NCI-H187 treated with DMSO at 0.1 percent for 48 hours (cell line): ENCODE results near the gene NELL1.

Experiments
- DNase-seq: peaks from one replicate; lab custom pipeline; 2025; lab: John Stamatoyannopoulos, UW

Gene NELL1

GRCh38 chr11:21346361-21346760, 677.0 kb downstream of the NELL1 start:
- no peak for DNase-seq

GRCh38 chr11:21350613-21351012, 681.2 kb downstream of the NELL1 start:
- DNase-seq: no peak

- no peak for DNase-seq
Observed at GRCh38 chr11:21353425-21353824, 684.0 kb downstream of the NELL1 start.

GRCh38 chr11:21364866-21365624, 695.7 kb downstream of the NELL1 start:
- DNase-seq: no peak

- no peak for DNase-seq
Observed at GRCh38 chr11:21369947-21370346, 700.6 kb downstream of the NELL1 start.

- DNase-seq: no peak
Observed at GRCh38 chr11:21371044-21371443, 701.7 kb downstream of the NELL1 start.

GRCh38 chr11:21372672-21373071, 703.3 kb downstream of the NELL1 start:
- DNase-seq: no peak

- DNase-seq: no peak
Observed at GRCh38 chr11:21374376-21374775, 705.0 kb downstream of the NELL1 start.

- DNase-seq: no peak
Observed at GRCh38 chr11:21385669-21386440, 716.5 kb downstream of the NELL1 start.

GRCh38 chr11:21390430-21390829, 721.0 kb downstream of the NELL1 start:
- no peak for DNase-seq

GRCh38 chr11:21396342-21397008, 727.1 kb downstream of the NELL1 start:
- no peak for DNase-seq

- DNase-seq: no peak
Observed at GRCh38 chr11:21398195-21398594, 728.8 kb downstream of the NELL1 start.

DNA sequence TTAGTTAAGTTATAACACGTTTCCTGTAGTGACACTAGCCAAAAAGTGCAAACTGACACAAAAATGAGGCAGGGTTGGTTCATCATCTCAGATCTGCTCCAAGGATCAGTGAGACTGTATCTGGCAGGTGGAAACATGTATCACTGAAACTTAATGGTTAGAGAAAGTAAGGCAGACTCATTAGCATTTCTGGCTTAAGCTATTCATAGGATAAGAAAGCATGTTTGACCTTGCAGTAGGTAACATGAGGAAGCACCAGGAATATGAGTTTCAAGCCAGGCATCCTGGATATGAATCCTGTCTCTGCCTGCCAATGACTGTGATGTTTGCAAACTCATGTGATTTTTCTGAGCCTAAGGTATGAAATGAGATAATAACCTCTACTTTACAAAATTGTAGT, 732.1 kb downstream of the NELL1 start:
- no peak for DNase-seq

DNA sequence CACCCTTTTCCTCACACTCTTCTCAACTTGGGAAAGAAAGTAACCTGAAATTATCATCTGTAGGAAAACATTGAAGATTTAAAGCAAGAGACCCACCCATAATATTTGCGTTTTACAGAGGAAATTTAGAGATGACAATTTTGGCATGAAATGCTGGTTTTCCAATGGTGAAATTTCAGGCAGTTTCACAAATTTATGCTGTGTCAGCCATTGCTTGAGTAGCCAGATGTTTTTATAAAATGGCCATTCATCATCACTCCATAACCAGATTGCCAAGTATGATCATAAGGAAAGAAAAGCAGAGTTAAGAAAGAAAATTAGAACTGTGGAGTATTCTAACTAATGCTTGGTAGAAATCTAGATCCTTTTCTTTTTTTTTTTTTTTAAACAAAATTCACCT, 732.9 kb downstream of the NELL1 start:
- no peak for DNase-seq

GRCh38 chr11:21403069-21403468, 733.7 kb downstream of the NELL1 start:
- DNase-seq: no peak

GRCh38 chr11:21405422-21405821, 736.0 kb downstream of the NELL1 start:
- no peak for DNase-seq

DNA sequence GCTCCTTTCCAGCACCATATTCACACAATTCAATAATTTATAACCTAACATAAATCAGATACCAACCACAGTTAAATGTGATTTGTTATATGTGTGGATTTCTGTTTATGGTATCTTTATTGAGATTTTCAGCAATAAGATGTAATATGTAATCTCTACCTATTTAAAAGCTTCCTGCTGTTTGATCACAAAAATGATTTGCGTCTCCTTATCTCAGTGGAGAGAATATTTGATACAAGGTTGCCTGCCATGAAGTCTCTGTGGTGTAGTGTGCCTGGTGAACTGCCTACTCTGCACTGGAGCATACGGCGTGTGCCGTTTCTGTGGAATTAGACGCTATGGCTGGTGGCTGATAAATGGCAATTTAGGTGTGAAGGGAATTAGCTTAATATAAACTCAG, 741.1 kb downstream of the NELL1 start:
- no peak for DNase-seq

GRCh38 chr11:21411104-21411503, 741.7 kb downstream of the NELL1 start:
- no peak for DNase-seq

- no peak for DNase-seq
Observed at GRCh38 chr11:21411597-21411996, 742.2 kb downstream of the NELL1 start.

- no peak for DNase-seq
Observed at GRCh38 chr11:21412652-21413383, 743.4 kb downstream of the NELL1 start.

GRCh38 chr11:21414953-21415352, 745.6 kb downstream of the NELL1 start:
- DNase-seq: no peak

GRCh38 chr11:21415606-21416005, 746.2 kb downstream of the NELL1 start:
- no peak for DNase-seq
